ENCODE data around the gene ANP32A. TPM values are rescaled to one million over a fixed set of nuclear protein-coding genes. Genes with fewer than 3 reads are reported as not detected.

The ANP32A gene
- total RNA-seq, 1 donor from 2014 or later: 333 TPM

DNA sequence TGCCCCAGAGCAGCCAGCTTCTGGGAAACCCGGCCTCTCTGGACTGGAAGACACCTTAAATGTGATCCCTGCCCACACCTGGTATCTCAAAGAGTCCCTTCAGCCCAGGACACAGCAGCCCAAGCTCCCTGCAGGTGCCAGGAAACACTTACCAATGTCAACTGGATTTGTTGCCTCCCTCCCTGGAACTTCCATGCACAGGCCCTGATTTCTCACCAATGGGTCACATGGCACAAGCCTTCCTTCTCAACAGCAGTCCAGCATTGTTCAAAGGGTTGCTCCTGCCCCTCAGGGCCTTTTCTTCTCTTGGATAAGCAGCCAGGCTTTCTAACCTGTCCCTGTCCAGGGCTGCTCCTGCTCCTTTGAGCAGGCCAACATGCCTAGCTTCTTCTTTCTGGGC, 31.6 kb downstream of the ANP32A start:
- no peak overlapping the region for H3K27ac ChIP-seq
- H3K4me2 ChIP-seq: no peak overlapping the region
- peak overlapping the region; percentile 86 for H3K27ac Mint-ChIP-seq
- no peaks in the 10 kb centered on the region for H3K36me3 ChIP-seq
- no peaks in the 10 kb centered on the region for H3K9me3 Mint-ChIP-seq
- H4K20me1 ChIP-seq (ENCODE audit: low read depth): peaks cover 100% of the 10 kb centered on the region
- H3K36me3 Mint-ChIP-seq: peaks cover 27% of the 10 kb centered on the region
- no peak overlapping the region for H3K4me3 ChIP-seq
- DNase-seq (ENCODE audit: low spot score): no peak
- no peak overlapping the region for H3K9ac ChIP-seq
- H3K4me1 ChIP-seq: peaks cover 27% of the 10 kb centered on the region
- no peaks in the 10 kb centered on the region for H3K9me3 ChIP-seq (ENCODE audit: low read depth)
- H2AFZ ChIP-seq (replicated peaks): no peak overlapping the region
- peaks cover 98% of the 10 kb centered on the region for H3K79me2 ChIP-seq (ENCODE audit: low read depth)
- peaks cover 3% of the 10 kb centered on the region for H3K27me3 Mint-ChIP-seq (ENCODE audit: insufficient read depth, low read depth)
- TF ChIP-seq, protein P1, sequence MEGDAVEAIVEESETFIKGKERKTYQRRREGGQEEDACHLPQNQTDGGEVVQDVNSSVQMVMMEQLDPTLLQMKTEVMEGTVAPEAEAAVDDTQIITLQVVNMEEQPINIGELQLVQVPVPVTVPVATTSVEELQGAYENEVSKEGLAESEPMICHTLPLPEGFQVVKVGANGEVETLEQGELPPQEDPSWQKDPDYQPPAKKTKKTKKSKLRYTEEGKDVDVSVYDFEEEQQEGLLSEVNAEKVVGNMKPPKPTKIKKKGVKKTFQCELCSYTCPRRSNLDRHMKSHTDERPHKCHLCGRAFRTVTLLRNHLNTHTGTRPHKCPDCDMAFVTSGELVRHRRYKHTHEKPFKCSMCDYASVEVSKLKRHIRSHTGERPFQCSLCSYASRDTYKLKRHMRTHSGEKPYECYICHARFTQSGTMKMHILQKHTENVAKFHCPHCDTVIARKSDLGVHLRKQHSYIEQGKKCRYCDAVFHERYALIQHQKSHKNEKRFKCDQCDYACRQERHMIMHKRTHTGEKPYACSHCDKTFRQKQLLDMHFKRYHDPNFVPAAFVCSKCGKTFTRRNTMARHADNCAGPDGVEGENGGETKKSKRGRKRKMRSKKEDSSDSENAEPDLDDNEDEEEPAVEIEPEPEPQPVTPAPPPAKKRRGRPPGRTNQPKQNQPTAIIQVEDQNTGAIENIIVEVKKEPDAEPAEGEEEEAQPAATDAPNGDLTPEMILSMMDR (IDR thresholded peaks at IDR 0.05): no peak
- no peak for TF ChIP-seq EZH2phosphoT487 (IDR thresholded peaks at IDR 0.05)
- TF ChIP-seq EZH2 (IDR thresholded peaks at IDR 0.05): no peak
- no peak overlapping the region for H3K4me3 Mint-ChIP-seq
- H3K27me3 ChIP-seq: no peaks in the 10 kb centered on the region
- H3F3A ChIP-seq (ENCODE audit: low read depth): no peaks in the 10 kb centered on the region
- H3K4me1 Mint-ChIP-seq: peaks cover 54% of the 10 kb centered on the region

DNA sequence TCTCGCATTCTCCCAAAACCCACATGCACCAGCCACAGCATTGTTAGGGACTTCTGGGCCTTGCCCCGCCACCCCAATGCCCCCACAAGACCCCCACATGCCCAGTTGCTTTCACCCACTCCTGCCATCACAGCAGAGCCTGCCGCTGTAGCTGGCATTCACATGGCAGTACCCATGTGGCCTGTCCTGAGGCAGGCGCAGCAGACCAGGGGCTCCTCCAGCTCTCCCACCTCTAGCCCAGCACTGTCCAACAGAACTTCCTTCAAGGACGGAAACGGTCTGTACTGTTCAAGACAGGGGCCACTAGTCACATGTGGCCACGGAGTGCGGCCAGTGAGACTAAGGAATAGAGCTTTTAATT, 32.5 kb downstream of the ANP32A start:
- peaks cover 18% of the 10 kb centered on the region for H3K4me1 ChIP-seq
- H3K36me3 ChIP-seq: no peaks in the 10 kb centered on the region
- no peak overlapping the region for H3K27ac ChIP-seq
- no peak overlapping the region for H3K4me3 Mint-ChIP-seq
- no peak for DNase-seq (ENCODE audit: low spot score)
- no peaks in the 10 kb centered on the region for H3K9me3 ChIP-seq (ENCODE audit: low read depth)
- no peak for TF ChIP-seq EZH2 (IDR thresholded peaks at IDR 0.05)
- H3K79me2 ChIP-seq (ENCODE audit: low read depth): peaks cover 89% of the 10 kb centered on the region
- H3K4me3 ChIP-seq: no peak overlapping the region
- no peak overlapping the region for H2AFZ ChIP-seq (replicated peaks)
- no peaks in the 10 kb centered on the region for H3K9me3 Mint-ChIP-seq
- no peak overlapping the region for H3K9ac ChIP-seq
- H3K27ac Mint-ChIP-seq: no peak overlapping the region
- H3K4me1 Mint-ChIP-seq: peaks cover 55% of the 10 kb centered on the region
- H3K36me3 Mint-ChIP-seq: peaks cover 31% of the 10 kb centered on the region
- peaks cover 3% of the 10 kb centered on the region for H3K27me3 Mint-ChIP-seq (ENCODE audit: insufficient read depth, low read depth)
- H3K27me3 ChIP-seq: no peaks in the 10 kb centered on the region
- peaks cover 100% of the 10 kb centered on the region for H4K20me1 ChIP-seq (ENCODE audit: low read depth)
- no peaks in the 10 kb centered on the region for H3F3A ChIP-seq (ENCODE audit: low read depth)
- no peak overlapping the region for H3K4me2 ChIP-seq

DNA sequence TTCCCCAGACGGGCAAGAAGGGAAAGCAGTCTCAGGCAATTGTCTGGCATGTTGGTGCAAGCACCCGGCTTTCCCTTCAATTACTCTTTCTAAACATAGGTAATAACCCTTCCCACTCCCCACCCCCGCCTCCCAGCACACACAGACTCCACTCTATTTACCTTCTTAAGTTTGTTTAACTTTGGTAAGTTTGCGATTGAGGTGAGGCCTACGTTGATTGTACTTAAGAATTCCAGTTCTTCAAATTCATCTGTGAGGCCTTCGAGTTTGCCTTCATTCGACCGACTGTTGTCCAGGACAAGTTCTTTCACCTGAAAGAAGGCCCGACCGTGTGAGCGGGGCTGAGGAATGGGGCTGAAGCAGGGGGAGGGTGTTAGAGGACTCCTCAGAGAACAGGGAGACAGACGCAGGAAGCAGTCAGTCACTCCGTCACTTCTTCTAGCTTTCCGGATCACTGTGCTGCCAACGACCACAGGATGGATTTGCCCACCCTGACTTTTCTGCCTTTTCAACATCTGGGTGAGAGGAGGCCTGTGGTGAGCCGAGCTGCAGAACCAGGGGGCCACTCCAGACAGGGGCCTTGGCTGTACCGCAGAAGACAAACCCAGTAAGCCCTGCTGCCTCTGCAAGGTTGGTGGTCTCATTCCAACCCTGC, 33.0 kb downstream of the ANP32A start:
- Histone ChIP-seq H3K9ac (no peak overlapping the region), H3K36me3 (no peaks in the 10 kb centered on the region), H3K79me2 (ENCODE audit: low read depth) (peaks cover 84% of the 10 kb centered on the region), H3K27me3 (no peaks in the 10 kb centered on the region), H4K20me1 (ENCODE audit: low read depth) (peaks cover 100% of the 10 kb centered on the region), H2AFZ (replicated peaks) (no peak overlapping the region), H3F3A (ENCODE audit: low read depth) (no peaks in the 10 kb centered on the region), H3K4me2 (no peak overlapping the region), H3K9me3 (ENCODE audit: low read depth) (no peaks in the 10 kb centered on the region), H3K4me3 (no peak overlapping the region), H3K27ac (no peak overlapping the region), H3K4me1 (peaks cover 18% of the 10 kb centered on the region)
- Mint-ChIP-seq H3K4me1 (peaks cover 55% of the 10 kb centered on the region), H3K36me3 (peaks cover 31% of the 10 kb centered on the region), H3K4me3 (no peak overlapping the region), H3K9me3 (no peaks in the 10 kb centered on the region), H3K27me3 (ENCODE audit: insufficient read depth, low read depth) (peaks cover 3% of the 10 kb centered on the region), H3K27ac (peak overlapping the region; percentile 83)
- TF ChIP-seq, protein P1 (IDR thresholded peaks at IDR 0.05): no peak
- no peak for TF ChIP-seq EZH2 (IDR thresholded peaks at IDR 0.05)
- TF ChIP-seq EZH2phosphoT487 (IDR thresholded peaks at IDR 0.05): no peak
- no peak for DNase-seq (ENCODE audit: low spot score)

DNA sequence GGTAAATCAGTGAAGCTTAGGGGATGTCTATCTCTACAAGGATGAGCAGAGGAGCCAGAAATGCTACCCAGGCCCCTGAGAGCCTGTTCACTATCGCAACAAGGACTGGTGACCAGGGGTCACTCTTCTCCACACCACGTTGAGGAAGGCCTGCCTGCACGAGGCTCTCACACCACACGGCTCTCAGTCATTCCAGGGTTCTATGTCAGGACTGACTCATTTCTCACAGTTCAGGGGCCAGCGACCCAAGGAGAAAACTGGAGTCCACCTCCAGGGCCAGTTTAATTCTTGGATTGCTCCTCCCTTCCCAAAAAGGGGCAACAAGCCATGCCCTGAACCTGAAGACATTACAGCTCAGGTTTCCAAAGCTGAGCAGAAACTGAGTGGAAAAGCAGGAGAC, 33.9 kb downstream of the ANP32A start:
- TF ChIP-seq EZH2 (IDR thresholded peaks at IDR 0.05) (no peak), EZH2phosphoT487 (IDR thresholded peaks at IDR 0.05) (no peak)
- TF ChIP-seq, protein P1 (IDR thresholded peaks at IDR 0.05): no peak
- H2AFZ ChIP-seq (replicated peaks): no peak overlapping the region
- H3K9ac ChIP-seq: no peak overlapping the region
- H3K27ac ChIP-seq: no peak overlapping the region
- H3K4me3 Mint-ChIP-seq: no peak overlapping the region
- no peaks in the 10 kb centered on the region for H3K9me3 Mint-ChIP-seq
- peaks cover 99% of the 10 kb centered on the region for H4K20me1 ChIP-seq (ENCODE audit: low read depth)
- no peaks in the 10 kb centered on the region for H3F3A ChIP-seq (ENCODE audit: low read depth)
- H3K79me2 ChIP-seq (ENCODE audit: low read depth): peaks cover 74% of the 10 kb centered on the region
- H3K27ac Mint-ChIP-seq: no peak overlapping the region
- no peaks in the 10 kb centered on the region for H3K9me3 ChIP-seq (ENCODE audit: low read depth)
- no peak overlapping the region for H3K4me3 ChIP-seq
- H3K4me1 ChIP-seq: peaks cover 18% of the 10 kb centered on the region
- no peak overlapping the region for H3K4me2 ChIP-seq
- peaks cover 50% of the 10 kb centered on the region for H3K4me1 Mint-ChIP-seq
- H3K27me3 Mint-ChIP-seq (ENCODE audit: insufficient read depth, low read depth): peaks cover 4% of the 10 kb centered on the region
- no peaks in the 10 kb centered on the region for H3K27me3 ChIP-seq
- H3K36me3 ChIP-seq: no peaks in the 10 kb centered on the region
- DNase-seq (ENCODE audit: low spot score): no peak
- H3K36me3 Mint-ChIP-seq: peaks cover 35% of the 10 kb centered on the region

Measured in neural progenitor cell (in vitro differentiated cells).